T-helper 9 cell (primary cell): ENCODE data around the gene RPS6KA4.

ENCODE experiments used
- DNase-seq: peaks from one replicate; pipeline ENCODE4 v3.0.0-alpha.2; 2020

The RPS6KA4 gene

DNA sequence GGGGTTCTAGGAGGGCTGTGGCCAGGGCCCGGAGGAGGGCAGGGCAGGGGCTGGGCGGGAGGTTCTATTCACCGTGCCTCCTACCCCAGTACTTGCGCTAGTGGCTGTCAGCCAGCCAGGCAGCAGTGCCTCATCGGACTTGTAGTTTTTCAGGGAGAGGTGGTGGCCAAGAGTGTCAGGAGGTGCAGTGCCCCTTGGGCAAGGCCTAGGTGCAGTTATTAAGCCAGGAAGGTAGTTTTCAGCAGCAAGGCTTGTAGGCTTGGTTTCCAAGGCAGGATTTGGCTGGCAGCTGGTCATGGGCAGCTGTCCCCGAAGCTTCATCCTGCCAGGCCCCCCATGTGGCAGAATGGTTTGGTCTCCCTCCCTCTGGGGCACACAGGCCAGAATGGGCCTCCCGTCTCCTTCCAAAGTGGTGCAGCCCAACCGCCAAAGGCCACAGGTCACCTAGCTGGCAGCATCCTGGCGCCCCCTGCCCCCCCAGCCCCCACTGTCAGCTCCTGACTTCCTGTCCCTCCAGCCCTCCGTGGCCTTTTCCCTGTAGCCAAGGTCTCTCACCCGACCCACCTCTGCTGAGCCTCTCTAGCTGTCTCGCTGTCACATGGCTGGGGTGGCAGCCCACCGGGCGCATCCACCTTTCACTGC lies 10.5 kb upstream of the RPS6KA4 start:
- no peak for DNase-seq

DNA sequence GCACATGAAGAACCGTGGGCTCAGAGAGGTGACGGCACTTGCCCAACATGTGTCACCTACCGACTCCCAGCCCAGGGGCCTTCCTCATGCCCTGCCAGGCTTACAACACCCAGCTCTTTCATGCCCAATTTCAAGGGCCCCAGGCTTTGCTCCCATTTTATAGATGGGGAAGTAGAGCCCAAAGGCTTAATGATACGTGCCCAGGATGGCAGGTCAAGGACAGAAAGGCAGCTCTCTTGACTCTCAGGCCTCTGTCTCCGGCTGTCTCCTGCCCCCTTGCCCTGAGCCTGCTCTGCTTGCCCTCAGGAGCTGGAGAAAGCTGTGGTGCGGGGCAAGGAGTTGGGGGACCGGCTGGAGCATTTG lies 10.0 kb upstream of the RPS6KA4 start:
- DNase-seq = no peak

DNA sequence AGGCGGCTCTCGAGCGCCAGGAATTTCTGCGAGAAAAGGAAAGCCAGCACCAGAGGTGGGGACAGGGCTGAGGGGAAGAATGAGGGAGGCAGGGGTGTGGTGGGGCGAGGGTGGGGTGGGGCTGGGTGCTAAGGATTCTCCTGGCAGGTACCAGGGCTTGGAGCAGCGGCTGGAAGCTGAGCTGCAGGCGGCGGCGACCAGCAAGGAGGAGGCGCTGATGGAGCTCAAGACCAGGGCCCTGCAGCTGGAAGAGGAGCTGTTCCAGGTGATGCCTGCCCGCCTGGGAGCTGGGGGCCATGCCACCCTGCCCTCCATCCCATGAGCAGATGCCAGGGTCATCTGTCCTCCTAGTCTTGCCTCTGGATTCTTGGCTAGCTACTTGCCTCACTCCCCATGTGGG lies 9.6 kb upstream of the RPS6KA4 start:
- DNase-seq = no peak

DNA sequence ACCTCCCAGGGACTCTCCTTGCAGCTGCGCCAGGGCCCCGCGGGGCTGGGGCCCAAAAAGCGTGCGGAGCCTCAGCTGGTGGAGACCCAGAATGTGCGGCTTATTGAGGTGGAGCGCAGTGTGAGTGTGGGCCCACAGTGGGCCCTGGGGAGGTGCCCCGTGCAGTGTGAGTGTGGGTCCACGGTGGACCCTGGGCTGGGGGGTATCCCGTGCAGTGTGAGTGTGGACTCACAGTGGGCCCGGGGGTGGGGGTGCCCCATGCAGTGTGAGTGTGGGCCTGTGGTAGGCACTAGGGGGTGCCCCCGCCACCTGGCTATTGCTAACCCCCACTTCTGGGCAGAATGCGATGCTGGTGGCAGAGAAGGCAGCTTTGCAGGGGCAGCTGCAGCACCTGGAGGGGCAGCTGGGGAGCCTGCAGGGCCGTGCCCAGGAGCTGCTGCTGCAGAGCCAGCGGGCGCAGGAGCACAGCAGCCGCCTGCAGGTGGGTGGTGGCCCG lies 7.8 kb upstream of the RPS6KA4 start:
- DNase-seq = no peak

DNA sequence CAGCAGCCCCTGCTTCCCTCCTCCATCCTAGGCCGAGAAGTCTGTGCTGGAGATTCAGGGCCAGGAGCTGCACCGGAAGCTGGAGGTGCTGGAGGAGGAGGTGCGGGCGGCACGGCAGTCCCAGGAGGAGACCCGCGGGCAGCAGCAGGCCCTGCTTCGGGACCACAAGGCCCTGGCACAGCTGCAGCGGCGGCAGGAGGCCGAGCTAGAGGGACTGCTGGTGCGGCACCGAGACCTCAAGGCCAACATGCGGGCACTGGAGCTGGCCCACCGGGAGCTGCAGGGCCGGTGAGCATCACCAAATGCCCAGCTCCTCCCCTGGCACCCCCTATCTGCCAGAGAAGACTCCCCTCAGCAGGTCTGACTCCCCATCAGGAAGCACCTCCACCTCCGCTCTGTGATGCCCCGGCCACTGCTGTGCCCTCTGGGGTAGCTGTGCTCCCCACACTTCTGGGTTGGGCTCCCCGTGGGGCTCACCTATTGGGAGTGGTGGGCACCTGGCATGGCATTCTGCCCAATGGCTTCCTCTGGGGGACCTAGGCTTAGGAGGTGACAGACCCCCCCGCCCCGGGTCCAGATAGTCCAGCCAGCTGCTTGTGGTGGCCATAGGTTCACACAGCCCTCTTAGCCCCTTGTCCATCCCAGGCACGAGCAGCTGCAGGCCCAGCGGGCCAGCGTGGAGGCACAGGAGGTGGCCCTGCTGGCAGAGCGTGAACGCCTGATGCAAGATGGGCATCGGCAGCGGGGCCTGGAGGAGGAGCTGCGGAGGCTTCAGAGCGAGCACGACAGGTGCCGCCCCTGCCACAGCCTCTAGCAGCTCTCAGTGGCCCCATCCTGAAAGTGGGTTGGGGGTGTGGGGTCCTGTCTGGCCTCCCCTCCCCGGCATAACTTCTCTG lies 6.6 kb upstream of the RPS6KA4 start:
- DNase-seq = no peak

DNA sequence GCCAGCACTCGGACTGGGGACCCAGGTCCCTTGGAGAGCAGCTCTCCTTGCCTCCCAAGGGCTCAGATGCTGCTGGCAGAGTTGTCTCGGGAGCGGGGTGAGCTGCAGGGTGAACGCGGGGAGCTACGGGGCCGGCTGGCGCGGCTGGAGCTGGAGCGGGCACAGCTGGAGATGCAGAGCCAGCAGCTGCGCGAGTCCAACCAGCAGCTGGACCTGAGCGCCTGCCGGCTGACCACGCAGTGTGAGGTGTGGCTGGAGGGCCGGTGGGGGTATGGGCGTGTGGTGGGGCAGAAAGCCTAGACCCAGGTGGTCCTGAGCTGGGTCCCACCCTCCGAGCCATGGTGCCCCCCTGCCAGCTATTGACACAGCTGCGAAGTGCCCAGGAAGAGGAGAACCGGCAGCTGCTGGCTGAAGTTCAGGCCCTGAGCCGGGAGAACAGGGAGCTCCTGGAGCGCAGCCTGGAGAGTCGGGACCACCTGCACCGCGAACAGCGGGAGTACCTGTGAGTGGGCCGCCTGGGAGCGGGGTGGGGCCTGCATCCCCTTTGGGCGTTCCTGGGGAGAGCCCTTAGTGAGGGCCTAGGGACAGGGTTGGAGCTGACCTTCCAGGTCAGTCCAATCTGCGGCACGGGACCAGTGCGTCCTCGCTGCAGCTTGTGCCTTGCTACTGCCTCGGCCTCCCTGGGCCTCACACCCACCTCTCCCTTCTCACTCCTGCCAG lies 5.8 kb upstream of the RPS6KA4 start:
- DNase-seq = no peak

DNA sequence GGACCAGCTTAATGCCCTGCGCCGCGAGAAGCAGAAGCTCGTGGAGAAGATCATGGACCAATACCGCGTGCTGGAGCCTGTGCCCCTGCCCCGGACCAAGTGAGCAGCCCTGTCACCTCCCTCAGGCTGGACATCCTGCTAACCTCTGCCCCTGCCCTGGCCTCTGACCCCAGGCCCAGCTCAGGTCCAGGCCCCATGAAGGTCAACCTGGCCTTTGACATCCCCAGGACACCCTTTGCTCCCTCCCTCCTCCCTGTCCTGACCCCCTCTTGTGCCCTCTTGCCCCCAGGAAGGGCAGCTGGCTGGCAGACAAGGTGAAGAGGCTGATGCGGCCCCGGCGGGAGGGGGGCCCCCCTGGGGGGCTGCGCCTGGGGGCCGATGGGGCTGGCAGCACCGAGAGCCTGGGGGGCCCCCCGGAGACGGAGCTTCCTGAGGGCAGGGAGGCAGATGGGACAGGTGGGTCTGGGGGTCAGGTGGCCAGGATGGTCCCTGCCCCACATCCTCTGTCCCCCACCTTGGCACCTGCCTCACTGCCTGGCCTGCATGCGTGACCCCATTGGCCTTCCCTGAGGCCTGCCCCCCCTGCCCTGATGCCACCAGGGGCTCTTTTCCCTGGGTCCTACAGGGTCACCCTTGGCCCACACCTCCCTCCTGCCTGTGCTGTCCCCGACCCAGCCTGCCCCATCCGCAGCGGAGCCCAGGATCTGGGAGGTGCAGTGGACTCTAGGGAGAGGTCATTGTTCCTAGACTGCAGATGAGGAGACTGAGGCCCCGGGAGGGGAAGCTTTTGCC lies 5.1 kb upstream of the RPS6KA4 start:
- DNase-seq = no peak

DNA sequence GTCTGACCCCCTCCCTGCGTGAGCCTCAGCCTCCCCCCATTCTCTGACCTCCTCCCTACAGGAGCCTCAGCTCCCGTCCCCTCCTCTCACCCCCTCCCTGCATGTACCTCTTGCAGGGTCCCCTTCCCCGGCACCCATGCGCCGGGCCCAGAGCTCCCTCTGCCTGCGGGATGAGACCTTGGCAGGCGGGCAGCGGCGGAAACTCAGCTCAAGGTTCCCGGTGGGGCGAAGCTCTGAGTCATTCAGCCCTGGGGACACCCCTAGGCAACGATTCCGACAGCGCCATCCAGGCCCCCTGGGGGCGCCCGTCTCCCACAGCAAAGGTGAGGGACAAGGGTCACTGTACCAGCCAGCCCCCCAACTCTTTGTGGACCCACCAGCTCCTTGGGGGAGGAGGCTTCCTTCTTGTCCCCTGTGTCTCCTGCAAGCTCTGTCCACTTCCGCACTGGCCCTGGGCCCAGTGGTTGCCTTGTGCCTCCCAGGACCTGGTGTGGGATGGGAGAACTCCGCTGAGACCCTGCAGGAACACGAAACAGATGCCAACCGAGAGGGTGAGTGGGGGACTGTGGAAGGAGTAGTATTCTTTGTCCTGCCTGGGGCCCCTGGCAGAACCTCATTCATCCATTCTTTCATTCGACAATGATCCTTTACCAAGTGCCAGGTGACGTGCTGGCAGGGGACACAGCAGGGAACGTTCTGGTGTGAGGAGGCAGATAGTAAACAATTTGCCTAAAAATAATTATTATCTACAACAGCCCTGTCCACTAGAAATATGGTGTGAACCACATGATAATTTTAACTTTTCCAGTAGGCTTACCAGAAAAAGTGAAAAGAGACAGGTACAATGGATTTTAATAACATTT lies 3.7 kb upstream of the RPS6KA4 start:
- DNase-seq = no peak

DNA sequence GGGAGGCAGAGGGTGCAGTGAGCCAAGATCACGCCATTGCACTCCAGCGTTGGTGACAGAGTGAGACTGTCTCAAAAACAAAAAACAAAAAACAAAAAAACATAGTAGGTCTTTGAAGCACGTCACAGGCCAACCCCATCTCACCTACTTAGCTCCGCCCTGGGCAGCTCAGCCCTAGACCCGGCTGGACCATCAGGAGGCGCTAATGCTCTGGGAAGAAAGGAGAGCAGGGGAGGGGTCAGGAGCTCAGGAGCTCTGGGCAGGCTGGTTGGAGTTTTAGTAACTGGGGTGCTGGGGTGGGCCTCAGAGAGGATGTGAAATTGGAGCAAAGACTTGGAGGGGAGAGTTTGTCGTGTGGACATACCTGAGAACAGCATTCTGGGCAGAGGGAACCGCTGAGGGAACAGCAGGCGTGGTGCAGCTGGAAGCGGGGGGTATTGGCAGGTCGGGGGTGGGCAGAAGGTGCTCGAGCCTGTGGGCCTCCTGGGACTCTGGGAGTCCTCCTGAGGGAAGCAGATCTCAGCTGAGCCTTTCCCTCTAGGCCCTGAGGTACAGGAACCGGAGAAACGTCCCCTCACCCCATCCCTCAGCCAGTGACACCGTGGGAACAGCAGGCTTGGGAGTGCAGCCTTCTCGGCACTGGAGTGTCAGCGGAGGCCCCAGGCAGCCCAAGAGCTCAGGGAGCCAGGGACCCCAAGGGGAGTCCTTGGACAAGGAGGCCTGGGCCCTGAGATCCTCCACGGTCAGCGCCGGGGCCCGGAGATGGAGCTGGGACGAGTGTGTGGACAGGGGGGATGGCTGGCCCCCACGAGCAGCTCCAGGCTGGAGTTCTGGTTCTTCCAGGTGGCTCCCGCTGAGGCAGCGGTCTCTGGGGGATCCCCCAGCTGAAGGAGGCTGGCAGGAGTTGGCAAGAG lies 2.2 kb upstream of the RPS6KA4 start:
- no peak for DNase-seq

DNA sequence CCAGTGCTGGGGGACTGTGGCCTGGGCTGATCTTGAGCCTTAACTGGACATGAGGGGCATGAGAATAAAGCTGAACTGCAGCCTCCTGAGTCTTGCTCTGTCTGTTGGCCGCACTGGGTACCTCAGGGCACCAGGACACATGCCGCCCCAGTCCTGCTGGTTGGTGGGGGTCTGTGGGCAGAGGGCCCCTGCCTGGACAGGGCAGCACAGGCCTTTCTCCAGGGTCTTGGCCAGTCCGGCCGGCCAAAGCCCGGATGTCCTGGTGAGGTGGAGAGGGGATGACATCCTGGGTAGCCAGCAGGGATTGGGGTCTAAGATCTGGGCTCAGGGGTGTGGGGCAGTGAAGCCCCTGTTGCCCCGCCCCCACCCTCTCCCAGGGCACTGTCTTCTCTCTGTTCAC lies 1.5 kb upstream of the RPS6KA4 start:
- DNase-seq = no peak

DNA sequence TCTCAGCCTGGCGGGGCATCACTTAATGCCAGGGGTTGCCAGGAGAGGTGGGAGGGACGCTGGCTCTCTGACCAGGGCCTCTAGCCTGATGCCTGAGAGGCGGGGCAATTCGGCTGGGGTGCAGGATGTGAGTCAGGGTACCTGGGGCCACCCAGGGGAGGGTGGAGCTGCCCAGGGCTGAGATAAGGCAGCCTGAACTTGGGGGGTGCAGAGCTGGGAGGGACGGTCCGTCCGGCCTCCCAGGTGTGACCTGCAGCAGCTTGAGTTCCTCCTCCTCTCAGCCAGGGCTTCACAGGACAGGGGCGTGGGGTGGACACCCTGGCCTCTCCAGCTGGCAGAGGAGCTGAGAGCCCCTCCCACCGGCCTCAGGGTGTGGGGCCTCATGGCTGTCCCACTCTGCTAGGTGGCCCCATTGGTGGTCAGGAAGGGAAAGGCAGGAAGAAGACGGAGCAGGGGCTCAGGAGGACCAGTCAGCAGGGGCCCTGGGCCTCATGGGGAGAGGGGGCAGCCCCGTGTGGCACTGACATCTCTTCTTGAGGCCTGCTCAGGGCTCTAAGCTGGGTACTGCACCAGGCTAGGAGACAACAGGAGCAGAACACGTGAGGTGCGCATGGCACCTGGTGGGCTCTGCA lies 942 bp upstream of the RPS6KA4 start:
- DNase-seq = no peak

DNA sequence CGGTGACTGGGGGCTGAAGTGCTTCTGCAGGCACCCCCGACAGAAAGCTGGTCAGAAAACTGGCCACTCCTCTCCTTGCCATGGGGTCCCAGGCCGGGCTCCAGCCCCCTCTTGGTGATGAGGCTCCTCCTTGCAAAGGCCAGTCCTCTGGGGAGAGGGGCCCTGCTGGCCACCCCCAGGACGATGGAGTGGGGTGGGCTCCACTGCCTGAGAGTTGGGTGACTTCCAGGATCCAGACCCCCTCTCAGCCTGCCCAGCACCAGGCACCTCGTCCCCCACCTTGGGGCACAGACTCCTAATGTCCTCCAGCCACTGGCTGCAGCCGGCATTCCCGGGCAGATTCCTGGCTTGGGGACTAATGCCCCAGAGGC lies 441 bp upstream of the RPS6KA4 start:
- no peak for DNase-seq

DNA sequence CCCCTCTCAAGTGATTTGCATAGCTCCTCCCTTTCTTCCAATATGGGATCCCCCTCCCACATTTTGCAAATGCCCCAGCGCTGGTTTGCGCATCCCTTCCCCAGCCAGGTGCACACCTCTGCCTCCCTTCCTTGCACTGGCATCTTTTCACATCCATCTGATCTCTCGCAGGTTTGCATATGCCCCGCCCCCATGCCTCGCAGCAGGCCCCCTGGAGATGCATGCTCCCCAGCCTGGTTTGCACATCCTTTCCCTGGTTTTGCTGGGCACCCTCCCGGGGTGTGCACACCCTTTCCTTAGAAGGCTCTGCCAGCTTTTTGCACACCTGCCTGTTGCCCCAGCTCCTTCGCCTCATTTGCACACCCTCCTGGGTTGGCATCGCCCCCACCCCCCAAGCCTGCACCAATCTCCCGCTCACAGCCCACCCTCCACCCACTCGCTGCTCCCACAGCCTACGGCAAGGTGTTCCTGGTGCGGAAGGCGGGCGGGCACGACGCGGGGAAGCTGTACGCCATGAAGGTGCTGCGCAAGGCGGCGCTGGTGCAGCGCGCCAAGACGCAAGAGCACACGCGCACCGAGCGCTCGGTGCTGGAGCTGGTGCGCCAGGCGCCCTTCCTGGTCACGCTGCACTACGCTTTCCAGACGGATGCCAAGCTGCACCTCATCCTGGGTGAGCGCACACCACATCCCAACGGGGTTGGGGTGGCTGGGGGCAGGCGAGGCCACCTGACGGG lies 917 bp downstream of the RPS6KA4 start:
- no peak for DNase-seq

DNA sequence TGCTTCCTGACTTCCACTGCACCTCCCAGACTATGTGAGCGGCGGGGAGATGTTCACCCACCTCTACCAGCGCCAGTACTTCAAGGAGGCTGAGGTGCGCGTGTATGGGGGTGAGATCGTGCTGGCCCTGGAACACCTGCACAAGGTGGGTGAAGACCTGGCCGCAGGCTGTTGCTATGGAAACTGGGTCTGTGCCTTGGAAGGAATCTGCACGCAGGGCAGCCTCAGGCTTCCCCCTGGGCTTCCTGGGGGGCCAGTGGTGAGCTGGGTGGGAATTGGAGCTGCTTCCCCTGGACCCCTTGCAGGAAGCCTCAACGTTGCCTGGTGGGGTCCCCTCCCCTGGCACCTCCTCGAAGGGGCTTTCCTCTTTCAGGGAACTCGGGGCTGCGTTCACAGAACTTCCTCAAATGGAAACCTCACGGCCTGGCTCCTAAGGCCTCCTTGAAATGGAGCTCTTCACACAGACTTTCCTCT lies 1.5 kb downstream of the RPS6KA4 start:
- no peak for DNase-seq

DNA sequence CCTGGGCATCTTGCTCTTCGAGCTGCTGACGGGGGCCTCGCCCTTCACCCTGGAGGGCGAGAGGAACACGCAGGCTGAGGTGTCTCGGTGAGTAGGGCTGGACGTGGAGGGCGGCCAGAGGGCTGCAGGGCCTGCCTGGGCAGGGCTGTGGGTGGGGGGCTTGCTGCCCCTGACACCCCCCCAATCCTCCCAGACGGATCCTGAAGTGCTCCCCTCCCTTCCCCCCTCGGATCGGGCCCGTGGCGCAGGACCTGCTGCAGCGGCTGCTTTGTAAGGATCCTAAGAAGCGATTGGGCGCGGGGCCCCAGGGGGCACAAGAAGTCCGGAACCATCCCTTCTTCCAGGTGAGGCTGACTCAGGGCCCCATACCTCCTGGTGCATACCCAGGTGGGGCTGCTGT lies 2.7 kb downstream of the RPS6KA4 start:
- no peak for DNase-seq

DNA sequence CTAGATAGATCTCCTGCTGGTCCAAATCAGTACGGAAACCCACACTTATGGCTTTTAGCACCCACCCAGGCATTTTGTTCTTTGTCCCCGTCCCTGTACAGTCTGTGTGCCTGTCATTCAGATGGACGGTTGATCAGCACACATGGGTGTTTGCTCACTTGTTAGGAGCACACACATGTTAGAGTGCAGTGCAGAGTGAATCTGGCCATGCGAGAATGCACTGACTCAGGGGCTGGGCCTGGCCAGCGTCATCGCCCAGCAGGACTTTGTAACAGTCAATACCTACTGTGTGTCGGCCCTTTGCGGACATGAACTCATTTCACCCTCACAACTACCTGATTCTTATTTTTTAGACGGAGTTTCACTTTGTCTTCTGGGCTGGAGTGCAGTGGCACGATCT lies 3.4 kb downstream of the RPS6KA4 start:
- no peak for DNase-seq

DNA sequence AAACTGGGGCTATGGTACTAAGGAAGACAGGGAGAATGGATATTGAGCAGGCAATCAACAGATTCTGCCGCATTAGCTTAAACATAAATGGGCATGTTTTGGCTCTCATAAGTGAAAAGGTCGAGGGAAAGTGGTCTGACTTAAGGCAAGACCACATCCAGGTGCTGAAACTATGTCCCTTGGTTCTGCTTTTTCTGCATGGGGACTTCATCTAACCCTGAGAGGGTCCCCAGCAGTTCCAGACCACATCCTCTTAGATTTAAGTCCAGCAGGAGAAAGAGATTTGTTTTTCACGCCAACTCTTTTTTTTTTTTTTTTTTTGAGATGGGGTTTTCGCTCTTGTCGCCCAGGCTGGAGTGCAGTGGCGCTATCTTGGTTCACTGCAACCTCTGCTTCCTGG lies 5.5 kb downstream of the RPS6KA4 start:
- DNase-seq = no peak

DNA sequence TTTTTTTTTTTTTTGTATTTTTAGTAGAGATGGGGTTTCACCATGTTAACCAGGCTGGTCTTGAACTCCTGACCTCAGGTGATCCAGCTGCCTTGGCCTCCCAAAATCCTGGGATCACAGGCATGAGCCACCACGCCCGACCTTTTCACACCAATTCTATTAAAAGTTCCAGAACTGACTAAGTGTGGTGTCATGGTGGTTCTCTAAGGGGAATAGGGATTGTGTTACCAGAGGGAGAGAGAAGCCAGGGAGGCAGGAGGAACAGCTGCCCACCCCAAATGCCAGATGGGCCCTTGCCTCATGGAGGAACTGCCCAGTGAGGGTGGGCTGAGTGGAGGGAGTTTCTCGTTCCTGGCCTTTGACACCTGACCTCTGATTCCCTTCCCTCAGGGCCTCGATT lies 5.9 kb downstream of the RPS6KA4 start:
- DNase-seq = no peak

DNA sequence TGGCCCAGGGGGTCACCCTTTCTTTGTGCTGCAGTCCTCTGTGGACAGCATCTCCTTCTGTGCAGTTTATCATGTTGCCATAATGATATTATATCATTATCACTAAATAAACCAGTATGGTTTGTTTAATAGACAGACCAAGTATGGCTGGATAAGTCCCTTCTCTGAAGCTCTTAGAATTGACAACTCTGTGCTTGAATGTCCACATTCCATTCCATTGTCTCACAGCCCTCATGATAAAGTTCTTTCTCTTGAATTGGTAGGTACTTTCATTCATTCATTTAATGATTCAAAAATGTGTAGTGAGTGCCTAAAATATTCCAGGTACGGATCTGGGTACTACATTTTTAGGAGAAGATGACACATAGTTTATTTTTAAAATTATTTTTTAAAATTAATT lies 7.8 kb downstream of the RPS6KA4 start:
- no peak for DNase-seq
